ENCODE results near the gene MAMLD1. TPM values are rescaled to one million over a fixed set of nuclear protein-coding genes. Genes with fewer than 3 reads are reported as not detected.

The MAMLD1 gene
- total RNA-seq, 1 experiment from 2014 or later = 0.48 TPM

DNA sequence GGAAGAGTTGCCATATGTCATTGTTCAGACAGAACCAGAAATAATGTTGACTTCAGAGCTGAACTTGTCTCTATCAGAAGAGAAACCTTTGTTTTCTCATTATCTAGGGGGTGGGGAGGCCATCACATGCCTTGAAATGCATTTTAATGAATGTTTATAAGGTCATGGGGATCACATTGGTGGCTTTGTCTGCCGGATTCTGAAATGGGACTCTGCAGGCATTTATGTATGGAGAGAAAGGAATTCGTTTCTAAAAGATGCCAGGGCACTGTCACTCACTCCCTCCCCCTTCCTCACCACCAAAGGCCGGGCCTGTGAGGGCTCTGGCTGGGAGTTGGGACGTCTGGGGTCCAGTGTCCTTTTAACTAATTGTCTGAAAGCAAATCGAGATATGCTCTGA, 102.2 kb downstream of the MAMLD1 start:
- Mint-ChIP-seq H3K4me1 (no peaks in the 10 kb centered on the region), H3K36me3 (ENCODE audit: insufficient read depth in 1 of 3, low read depth in 3 of 3) (peaks cover 0 to 3% (median 0%) of the 10 kb centered on the region in 3 experiments; a peak in 2 of 7 replicates), H3K4me3 (no peak overlapping the region), H3K9me3 (peaks cover 61 to 86% of the 10 kb centered on the region in 2 experiments), H3K27me3 (ENCODE audit: low read depth) (no peaks in the 10 kb centered on the region), H3K27ac (no peak overlapping the region)
- H3K9ac ChIP-seq (ENCODE audit: extremely low read depth, insufficient read length, low read length) = no peak overlapping the region
- WGBS (ENCODE audit: extremely low coverage, insufficient read length, low lambda C conversion rate) = no CpG with 5 or more reads among the region's 5 CpGs
- H3K4me2 ChIP-seq (ENCODE audit: insufficient read depth, insufficient read length, low read length) = no peak overlapping the region
- H2BK12ac ChIP-seq (ENCODE audit: insufficient read length, low read depth, low read length) = no peak overlapping the region
- H3K56ac ChIP-seq (ENCODE audit: insufficient read length, low read depth, low read length) = no peak overlapping the region
- H3K23ac ChIP-seq (ENCODE audit: insufficient read length, low read depth, low read length) = no peak overlapping the region
- no peak overlapping the region for H2BK120ac ChIP-seq (ENCODE audit: low read depth, low read length, poor library complexity, severe bottlenecking)
- no peak overlapping the region for H2BK15ac ChIP-seq (ENCODE audit: low read depth, low read length)
- no peak overlapping the region for H2BK20ac ChIP-seq (ENCODE audit: low read depth, low read length, poor library complexity, severe bottlenecking)
- no peak overlapping the region for H3K27ac ChIP-seq (ENCODE audit: insufficient read length, low read depth, low read length)
- no peak overlapping the region for H4K8ac ChIP-seq (replicated peaks; ENCODE audit: insufficient read length, low read depth, low read length)
- no peak overlapping the region for H4K91ac ChIP-seq (ENCODE audit: insufficient read length, low read depth, low read length)
- H3K4ac ChIP-seq (ENCODE audit: low read depth, low read length) = no peak overlapping the region
- no peak overlapping the region for H4K5ac ChIP-seq (ENCODE audit: insufficient read length, low read depth, low read length)
- no peak overlapping the region for H3K18ac ChIP-seq (ENCODE audit: insufficient read length, low read depth, low read length)
- H2AK5ac ChIP-seq (ENCODE audit: insufficient read length, low read length) = no peak overlapping the region
- H3K79me2 ChIP-seq (ENCODE audit: insufficient read depth, low read length) = no peaks in the 10 kb centered on the region
- TF ChIP-seq, protein P1, sequence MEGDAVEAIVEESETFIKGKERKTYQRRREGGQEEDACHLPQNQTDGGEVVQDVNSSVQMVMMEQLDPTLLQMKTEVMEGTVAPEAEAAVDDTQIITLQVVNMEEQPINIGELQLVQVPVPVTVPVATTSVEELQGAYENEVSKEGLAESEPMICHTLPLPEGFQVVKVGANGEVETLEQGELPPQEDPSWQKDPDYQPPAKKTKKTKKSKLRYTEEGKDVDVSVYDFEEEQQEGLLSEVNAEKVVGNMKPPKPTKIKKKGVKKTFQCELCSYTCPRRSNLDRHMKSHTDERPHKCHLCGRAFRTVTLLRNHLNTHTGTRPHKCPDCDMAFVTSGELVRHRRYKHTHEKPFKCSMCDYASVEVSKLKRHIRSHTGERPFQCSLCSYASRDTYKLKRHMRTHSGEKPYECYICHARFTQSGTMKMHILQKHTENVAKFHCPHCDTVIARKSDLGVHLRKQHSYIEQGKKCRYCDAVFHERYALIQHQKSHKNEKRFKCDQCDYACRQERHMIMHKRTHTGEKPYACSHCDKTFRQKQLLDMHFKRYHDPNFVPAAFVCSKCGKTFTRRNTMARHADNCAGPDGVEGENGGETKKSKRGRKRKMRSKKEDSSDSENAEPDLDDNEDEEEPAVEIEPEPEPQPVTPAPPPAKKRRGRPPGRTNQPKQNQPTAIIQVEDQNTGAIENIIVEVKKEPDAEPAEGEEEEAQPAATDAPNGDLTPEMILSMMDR (conservative IDR thresholded peaks at IDR 0.05) = no peak
- DNase-seq = no peak
- no peaks in the 10 kb centered on the region for H3K27me3 ChIP-seq (ENCODE audit: insufficient read depth, low read length)
- no peak overlapping the region for H3K14ac ChIP-seq (ENCODE audit: insufficient read depth, low read length)
- H3K9me3 ChIP-seq (ENCODE audit: control insufficient read depth, low read depth, low read length) = no peaks in the 10 kb centered on the region
- H3T11ph ChIP-seq (ENCODE audit: low read length) = no peak overlapping the region
- H3K23me2 ChIP-seq (ENCODE audit: insufficient read length, low read depth, low read length, poor library complexity, severe bottlenecking) = no peaks in the 10 kb centered on the region
- H2BK5ac ChIP-seq (ENCODE audit: insufficient read length, low read length) = no peak overlapping the region
- H3K4me1 ChIP-seq (ENCODE audit: insufficient read depth, low read length) = no peaks in the 10 kb centered on the region
- H3K79me1 ChIP-seq (ENCODE audit: insufficient read depth, low read depth, low read length, poor library complexity, severe bottlenecking) = no peaks in the 10 kb centered on the region
- no peak overlapping the region for H2AFZ ChIP-seq (ENCODE audit: low read length)
- H4K20me1 ChIP-seq (ENCODE audit: control insufficient read depth, insufficient read depth, insufficient read length) = no peaks in the 10 kb centered on the region
